AG09309 (cell line): ENCODE data around the gene RHBDD1.

Source experiments
- DNase-seq: peaks from one replicate; pipeline ENCODE4 v3.0.0-alpha.2; 2010; ENCODE audit warnings: low read depth
- H3K4me3 ChIP-seq: 2 replicates; pipeline ENCODE4 v1.5.1; 2011; ENCODE audit warnings: mild to moderate bottlenecking, low read depth, low read length, moderate library complexity; ENCODE audit not compliant: control insufficient read depth
- TF ChIP-seq, protein P1 (sequence below): IDR thresholded peaks from 2 replicates; pipeline ENCODE4 v1.5.1; 2011; ENCODE audit warnings: mild to moderate bottlenecking, low read depth, low read length, inconsistent platforms; ENCODE audit not compliant: insufficient read depth, control insufficient read depth; ENCODE audit errors: missing control alignments

The RHBDD1 gene

DNA sequence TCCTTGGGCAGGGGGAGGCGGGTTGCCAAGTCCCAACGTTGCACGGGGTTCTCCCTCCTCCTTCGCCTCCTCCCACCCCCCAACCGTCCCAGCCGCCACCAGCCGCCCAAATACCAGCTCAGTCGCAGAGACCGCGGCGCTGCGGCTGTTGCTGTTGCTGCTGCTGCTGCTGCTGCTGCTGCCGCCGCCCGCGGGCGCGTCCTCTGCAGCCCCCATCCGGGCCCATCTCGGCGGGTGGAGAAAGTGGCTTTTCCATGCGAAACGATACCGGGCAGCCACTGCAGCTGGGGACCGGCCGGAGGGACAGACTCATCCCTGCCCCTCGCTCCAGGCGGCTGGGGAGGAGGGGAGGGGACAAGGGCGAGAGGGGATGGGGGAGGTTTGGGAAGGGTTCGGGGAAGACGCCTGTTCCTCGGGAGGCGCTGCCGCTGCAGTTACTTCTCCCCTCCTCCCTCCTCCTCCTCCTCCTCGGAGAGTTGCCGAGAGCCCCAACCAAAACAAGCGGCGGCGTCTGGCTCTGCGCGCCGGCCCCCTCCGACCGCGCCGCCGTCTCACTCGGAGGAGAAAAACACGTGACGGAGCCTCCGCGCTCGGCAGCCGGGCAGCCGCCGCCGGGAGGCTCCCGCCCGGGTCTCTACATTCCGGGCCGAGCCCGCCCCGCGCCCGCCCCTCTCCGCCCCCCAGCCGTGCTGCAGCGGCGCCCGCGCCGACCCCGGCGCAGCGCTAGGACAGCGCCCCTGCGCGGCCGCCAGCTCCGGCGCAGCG is 36.5 kb upstream of the RHBDD1 start, which contains the start of gene IRS1:
Gene IRS1 (minus strand): TSS at position 610 of the 765 bp plus-strand sequence. CDS start 1,082 bp downstream, outside the sequence.
- no peak for DNase-seq
- TF ChIP-seq, protein P1, sequence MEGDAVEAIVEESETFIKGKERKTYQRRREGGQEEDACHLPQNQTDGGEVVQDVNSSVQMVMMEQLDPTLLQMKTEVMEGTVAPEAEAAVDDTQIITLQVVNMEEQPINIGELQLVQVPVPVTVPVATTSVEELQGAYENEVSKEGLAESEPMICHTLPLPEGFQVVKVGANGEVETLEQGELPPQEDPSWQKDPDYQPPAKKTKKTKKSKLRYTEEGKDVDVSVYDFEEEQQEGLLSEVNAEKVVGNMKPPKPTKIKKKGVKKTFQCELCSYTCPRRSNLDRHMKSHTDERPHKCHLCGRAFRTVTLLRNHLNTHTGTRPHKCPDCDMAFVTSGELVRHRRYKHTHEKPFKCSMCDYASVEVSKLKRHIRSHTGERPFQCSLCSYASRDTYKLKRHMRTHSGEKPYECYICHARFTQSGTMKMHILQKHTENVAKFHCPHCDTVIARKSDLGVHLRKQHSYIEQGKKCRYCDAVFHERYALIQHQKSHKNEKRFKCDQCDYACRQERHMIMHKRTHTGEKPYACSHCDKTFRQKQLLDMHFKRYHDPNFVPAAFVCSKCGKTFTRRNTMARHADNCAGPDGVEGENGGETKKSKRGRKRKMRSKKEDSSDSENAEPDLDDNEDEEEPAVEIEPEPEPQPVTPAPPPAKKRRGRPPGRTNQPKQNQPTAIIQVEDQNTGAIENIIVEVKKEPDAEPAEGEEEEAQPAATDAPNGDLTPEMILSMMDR = peak; percentile 19
- peak within 1 kb of the TSS; percentile 85 for H3K4me3 ChIP-seq

DNA sequence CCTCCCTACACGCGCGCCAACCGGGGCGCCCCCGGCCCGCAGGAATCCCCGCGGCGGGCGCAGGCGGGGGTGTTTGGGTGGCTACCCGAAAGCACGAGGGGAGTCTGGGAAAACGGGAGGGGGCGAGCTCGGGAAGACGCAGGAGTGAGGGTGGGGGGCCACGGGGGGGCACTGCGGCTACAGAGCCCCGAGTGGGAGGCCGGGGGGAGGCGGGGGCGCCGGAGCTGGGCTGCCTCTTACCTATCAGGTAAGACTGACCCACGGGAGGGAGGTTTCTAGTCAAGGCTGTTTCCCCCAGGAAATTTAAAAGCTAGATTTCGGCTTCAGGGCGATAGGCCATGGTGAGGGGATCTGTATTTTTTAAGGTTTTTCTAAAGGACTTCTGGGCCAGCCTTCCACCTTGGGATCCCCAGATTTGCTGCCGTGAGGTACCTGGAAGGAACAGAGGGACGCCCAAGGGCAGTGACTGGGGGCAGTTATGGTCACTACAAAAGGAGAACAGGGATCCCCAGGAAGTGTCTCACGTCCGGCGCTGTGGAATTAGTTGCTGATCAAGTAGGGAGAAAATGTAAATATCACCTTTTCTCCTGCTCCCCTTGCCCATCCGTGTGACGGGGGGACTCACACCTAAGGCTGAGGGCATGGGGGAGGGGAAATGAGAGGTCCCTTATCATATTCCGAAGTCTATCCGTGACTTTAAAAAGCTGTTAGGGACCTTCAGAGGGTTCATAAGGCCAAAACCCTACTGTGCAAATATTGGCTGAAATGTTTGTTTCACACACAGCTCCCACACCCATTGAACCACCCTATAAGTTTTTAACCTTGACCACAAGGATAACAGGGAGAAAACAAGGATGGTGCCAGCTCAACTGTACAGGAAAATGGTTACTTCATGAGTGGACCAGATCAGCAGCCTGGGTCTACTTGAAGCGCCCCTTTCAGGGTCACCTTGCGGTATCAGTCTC is 35.6 kb upstream of the RHBDD1 start:
- TF ChIP-seq, protein P1 = no peak
- peak overlapping the region; percentile 85 for H3K4me3 ChIP-seq
- no peak for DNase-seq

DNA sequence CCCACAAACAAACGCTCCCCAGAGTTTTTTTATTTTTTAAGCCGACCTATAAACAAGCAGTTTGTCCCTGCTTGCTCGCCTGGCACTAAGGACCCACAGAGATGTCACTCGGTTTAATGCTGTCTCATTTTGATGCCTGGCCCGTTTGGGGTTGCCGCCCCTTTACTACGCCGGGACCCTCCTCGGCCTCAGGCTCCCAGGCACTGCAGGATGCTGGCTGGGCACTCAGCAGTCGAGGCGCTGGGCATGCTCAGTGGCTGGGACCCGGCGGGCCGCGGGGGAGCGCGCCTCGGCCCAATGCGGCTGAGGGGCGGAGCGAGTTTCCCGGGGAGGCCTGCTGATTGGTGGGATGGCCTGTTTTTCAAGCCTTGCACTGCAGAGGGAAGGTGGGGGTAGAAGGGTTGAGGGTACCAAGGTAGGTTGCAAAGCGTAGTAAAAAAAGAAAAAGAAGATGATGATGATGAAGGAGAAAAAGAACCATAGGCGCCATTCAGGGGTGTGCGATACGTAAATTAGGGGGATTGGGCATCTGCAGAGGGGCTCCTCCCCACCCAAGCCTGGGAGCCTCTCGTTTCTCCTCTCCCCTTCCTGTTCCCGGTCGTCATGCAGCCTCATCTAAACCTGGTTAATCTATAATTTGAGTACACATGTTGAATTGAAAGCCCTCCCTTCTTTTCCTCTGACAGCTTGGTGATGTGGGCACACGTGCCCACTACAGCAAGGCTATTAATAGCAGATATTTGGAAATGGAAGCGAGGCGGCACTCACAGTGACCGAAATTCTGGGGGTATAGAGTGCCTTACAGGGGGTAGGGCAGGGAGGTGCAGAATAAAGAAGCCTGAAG is 34.7 kb upstream of the RHBDD1 start:
- no peak for DNase-seq
- TF ChIP-seq, protein P1 = no peak
- H3K4me3 ChIP-seq = peak overlapping the region; percentile 17

DNA sequence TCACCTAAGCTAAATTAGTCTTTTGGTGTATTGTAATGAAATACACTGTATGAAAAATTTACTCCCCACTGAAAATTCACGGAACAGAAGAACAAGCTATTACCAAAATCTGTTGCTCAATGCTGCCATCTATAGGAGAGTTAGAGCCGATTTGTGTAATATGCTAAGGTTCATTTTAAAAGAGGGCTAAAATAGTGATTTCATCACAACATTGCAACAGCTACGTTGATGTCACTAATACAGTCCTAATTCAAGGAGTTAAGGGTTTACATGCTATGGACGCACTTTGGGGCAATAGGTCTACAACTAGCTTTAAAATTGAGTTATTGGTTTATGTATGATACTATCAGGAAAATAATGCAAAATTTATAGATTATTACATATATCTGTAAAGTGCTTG is 33.3 kb upstream of the RHBDD1 start:
- DNase-seq = peak; percentile 80

DNA sequence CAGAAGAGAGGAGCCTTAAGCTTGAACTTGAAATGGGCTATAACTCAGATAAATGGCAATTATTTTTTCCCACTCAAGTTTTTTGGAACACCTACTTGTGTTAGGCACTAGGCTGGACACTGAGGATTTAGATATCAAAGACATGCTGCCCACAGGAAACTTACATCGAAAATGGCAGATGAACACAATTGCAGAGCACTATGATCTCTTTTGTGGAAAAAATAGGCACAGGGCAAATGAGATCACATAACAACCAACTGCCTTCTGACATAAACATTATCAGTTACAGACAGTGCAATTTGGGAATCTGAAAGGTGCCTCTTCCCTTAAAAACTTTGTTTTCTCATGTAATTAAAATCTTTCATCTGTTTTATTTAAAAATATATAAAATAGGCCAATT is 32.4 kb upstream of the RHBDD1 start:
- DNase-seq = no peak
- TF ChIP-seq, protein P1 = no peak
- no peak overlapping the region for H3K4me3 ChIP-seq

More for the DNA sequence above, 33.3 kb upstream of the RHBDD1 start:
- no peak overlapping the region for H3K4me3 ChIP-seq
- TF ChIP-seq, protein P1 = peak; percentile 66

DNA sequence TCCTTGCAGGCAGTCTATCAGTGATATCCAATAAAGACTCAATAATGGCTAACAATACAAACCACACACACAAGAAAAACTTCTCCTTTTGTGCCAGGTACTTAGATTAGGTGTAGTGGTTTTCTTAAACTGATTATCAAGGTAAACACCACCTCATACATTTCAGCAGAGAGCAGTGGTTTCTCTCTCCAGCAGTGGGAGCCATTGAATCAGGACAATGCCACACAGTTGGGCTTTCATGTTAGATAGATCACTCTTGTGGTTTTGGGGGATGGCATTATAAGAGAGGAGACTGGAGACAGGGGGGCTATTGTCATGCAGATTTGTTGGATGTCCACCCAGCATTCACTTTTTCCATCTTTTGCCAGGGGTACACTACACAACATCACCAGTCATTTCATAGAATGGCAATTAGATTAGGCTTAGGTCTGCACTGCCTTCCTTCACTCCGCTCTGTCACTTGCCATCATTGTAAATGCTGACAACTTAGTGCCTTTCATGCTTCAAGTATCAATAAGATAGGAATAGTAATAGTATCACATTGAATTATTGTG is 22.6 kb upstream of the RHBDD1 start:
- TF ChIP-seq, protein P1 = peak; percentile 84
- no peak for DNase-seq
- no peak overlapping the region for H3K4me3 ChIP-seq
